Measurements from ENCODE around the gene GSAP. TPM values are rescaled to one million over a fixed set of nuclear protein-coding genes. Genes with fewer than 3 reads are reported as not detected.

GSAP gene
- total RNA-seq, 1 experiment from 2014 or later, result 25.7 TPM

DNA sequence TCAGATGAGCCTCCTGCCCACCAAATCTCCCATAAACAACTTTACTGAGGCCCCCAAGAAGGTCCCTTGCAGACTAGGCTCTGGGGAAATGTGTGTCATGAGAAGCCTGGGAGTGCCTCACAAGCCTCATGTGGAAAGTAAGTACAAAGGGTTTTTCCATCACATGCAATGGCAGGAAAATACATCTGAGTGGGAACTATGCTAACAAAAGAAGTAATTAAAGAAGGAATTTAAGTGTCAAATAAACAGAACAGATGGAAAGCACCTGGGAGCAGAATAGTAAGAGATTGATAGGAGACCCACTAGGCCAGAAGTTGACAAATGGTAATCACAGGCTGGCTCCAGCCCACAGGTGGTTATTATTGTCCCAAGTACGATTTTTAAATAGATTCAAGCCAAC is 20.5 kb downstream of the GSAP start:
- Mint-ChIP-seq H3K4me3 (ENCODE audit: unreplicated experiment) (no peak overlapping the region), H3K4me1 (ENCODE audit: low read depth, unreplicated experiment) (peaks cover 22% of the 10 kb centered on the region), H3K27me3 (ENCODE audit: insufficient read depth, unreplicated experiment) (no peaks in the 10 kb centered on the region), H3K9me3 (ENCODE audit: unreplicated experiment) (no peaks in the 10 kb centered on the region), H3K27ac (ENCODE audit: unreplicated experiment) (peak overlapping the region; percentile 21), H3K36me3 (ENCODE audit: insufficient read depth, unreplicated experiment) (peaks cover 11% of the 10 kb centered on the region)
- Histone ChIP-seq H3K27me3 (replicated peaks; ENCODE audit: control insufficient read depth, insufficient read depth, low read length) (no peaks in the 10 kb centered on the region), H3K4me1 (peaks cover 31% of the 10 kb centered on the region), H3K4me3 (ENCODE audit: low read depth, low read length) (no peak overlapping the region), H3K9me3 (no peaks in the 10 kb centered on the region), H3K36me3 (ENCODE audit: control insufficient read depth, insufficient read depth, low read length) (peaks cover 5% of the 10 kb centered on the region)
- intact Hi-C loops (cut with micrococcal nuclease; ENCODE audit: unreplicated experiment), result no loop called here
- BruUV-seq (replicated peaks), result no TSS peak
- ChIA-PET CTCF (no interaction called here), POLR2A (no interaction called here)
- no peak for DNase-seq
- no peak for TF ChIP-seq CTCF (IDR thresholded peaks at IDR 0.05; ENCODE audit: insufficient read depth in 1 of 2, low read depth in 1 of 2, low read length in 1 of 2, severe bottlenecking in 1 of 2, unreplicated experiment in 1 of 2)

GRCh38 chr7:77393954-77394353 is 22.2 kb downstream of the GSAP start:
- BruUV-seq (replicated peaks), result no TSS peak
- no peak overlapping the region for H3K4me3 ChIP-seq (ENCODE audit: low read depth, low read length)
- POLR2A ChIA-PET, result no interaction called here

DNA sequence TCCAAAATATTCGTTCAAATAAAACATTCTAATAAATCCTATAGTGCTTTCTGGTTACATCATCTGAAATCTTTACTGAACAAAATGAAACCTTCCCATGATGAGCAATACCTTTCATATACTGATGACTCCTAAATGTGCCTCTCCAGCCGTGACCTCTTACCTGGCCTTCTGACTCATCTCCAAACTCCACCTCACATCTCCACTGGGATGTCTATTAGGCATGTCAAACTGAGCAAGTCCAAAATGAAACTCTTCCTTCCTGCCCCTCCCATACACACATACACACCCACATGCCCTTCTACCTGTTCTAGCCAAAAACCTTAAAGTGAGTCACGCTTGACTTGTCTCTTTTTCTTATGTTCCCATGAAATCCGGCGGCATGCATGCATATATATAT is 22.9 kb downstream of the GSAP start:
- no peaks in the 10 kb centered on the region for H3K27me3 ChIP-seq (replicated peaks; ENCODE audit: control insufficient read depth, insufficient read depth, low read length)
- no peak overlapping the region for H3K4me3 Mint-ChIP-seq (ENCODE audit: unreplicated experiment)
- no peak for DNase-seq
- H3K36me3 ChIP-seq (ENCODE audit: control insufficient read depth, insufficient read depth, low read length), result peaks cover 5% of the 10 kb centered on the region
- H3K27ac Mint-ChIP-seq (ENCODE audit: unreplicated experiment), result peak overlapping the region; percentile 2
- TF ChIP-seq CTCF (IDR thresholded peaks at IDR 0.05; ENCODE audit: insufficient read depth in 1 of 2, low read depth in 1 of 2, low read length in 1 of 2, severe bottlenecking in 1 of 2, unreplicated experiment in 1 of 2), result no peak
- intact Hi-C loops (cut with micrococcal nuclease; ENCODE audit: unreplicated experiment), result no loop called here
- H3K27me3 Mint-ChIP-seq (ENCODE audit: insufficient read depth, unreplicated experiment), result no peaks in the 10 kb centered on the region
- BruUV-seq (replicated peaks), result no TSS peak
- peaks cover 31% of the 10 kb centered on the region for H3K4me1 ChIP-seq
- no peaks in the 10 kb centered on the region for H3K9me3 Mint-ChIP-seq (ENCODE audit: unreplicated experiment)
- no peaks in the 10 kb centered on the region for H3K9me3 ChIP-seq
- H3K4me1 Mint-ChIP-seq (ENCODE audit: low read depth, unreplicated experiment), result peaks cover 26% of the 10 kb centered on the region
- H3K36me3 Mint-ChIP-seq (ENCODE audit: insufficient read depth, unreplicated experiment), result peaks cover 11% of the 10 kb centered on the region
- ChIA-PET CTCF (no interaction called here), POLR2A (no interaction called here)
- H3K4me3 ChIP-seq (ENCODE audit: low read depth, low read length), result no peak overlapping the region

More at GRCh38 chr7:77393954-77394353, 22.2 kb downstream of the GSAP start:
- DNase-seq, result no peak
- TF ChIP-seq CTCF (IDR thresholded peaks at IDR 0.05; ENCODE audit: insufficient read depth in 1 of 2, low read depth in 1 of 2, low read length in 1 of 2, severe bottlenecking in 1 of 2, unreplicated experiment in 1 of 2), result no peak
- intact Hi-C loops (cut with micrococcal nuclease; ENCODE audit: unreplicated experiment), result no loop called here
- peaks cover 31% of the 10 kb centered on the region for H3K4me1 ChIP-seq
- Mint-ChIP-seq H3K4me3 (ENCODE audit: unreplicated experiment) (no peak overlapping the region), H3K27me3 (ENCODE audit: insufficient read depth, unreplicated experiment) (no peaks in the 10 kb centered on the region), H3K27ac (ENCODE audit: unreplicated experiment) (no peak overlapping the region), H3K4me1 (ENCODE audit: low read depth, unreplicated experiment) (peaks cover 22% of the 10 kb centered on the region), H3K36me3 (ENCODE audit: insufficient read depth, unreplicated experiment) (peaks cover 11% of the 10 kb centered on the region), H3K9me3 (ENCODE audit: unreplicated experiment) (no peaks in the 10 kb centered on the region)
- H3K9me3 ChIP-seq, result no peaks in the 10 kb centered on the region
- H3K36me3 ChIP-seq (ENCODE audit: control insufficient read depth, insufficient read depth, low read length), result peaks cover 5% of the 10 kb centered on the region
- H3K27me3 ChIP-seq (replicated peaks; ENCODE audit: control insufficient read depth, insufficient read depth, low read length), result no peaks in the 10 kb centered on the region
- CTCF ChIA-PET, result no interaction called here

Data from Caco-2 (cell line).